ENCODE data around the gene RUNX1. TPM values are rescaled to one million over a fixed set of nuclear protein-coding genes. Genes with fewer than 3 reads are reported as not detected.

RUNX1 gene
- total RNA-seq, 2 donors from 2014 or later = 21.3 to 23.0 TPM

GRCh38 chr21:34983680-34984086 is 65.4 kb downstream of the RUNX1 start:
- intact Hi-C loops (cut with DNase I) = no loop called here
- H3K4me3 ChIP-seq = no peak overlapping the region
- H3K9ac ChIP-seq (ENCODE audit: low read depth in 2 of 2, low read length in 2 of 2) = no peak overlapping the region
- TF ChIP-seq CTCF (IDR thresholded peaks at IDR 0.05) = no peak
- no peaks in the 10 kb centered on the region for H3K27me3 ChIP-seq
- no peaks in the 10 kb centered on the region for H3K4me1 ChIP-seq
- no peak for DNase-seq
- H3K9me3 ChIP-seq = no peaks in the 10 kb centered on the region
- no peaks in the 10 kb centered on the region for H3K36me3 ChIP-seq
- H3K27ac ChIP-seq = no peak overlapping the region

- intact Hi-C loops (cut with DNase I) = no loop called here
- no peak overlapping the region for H3K4me3 ChIP-seq
- no peak for TF ChIP-seq CTCF (IDR thresholded peaks at IDR 0.05)
- H3K9ac ChIP-seq (ENCODE audit: low read depth in 2 of 2, low read length in 2 of 2) = no peak overlapping the region
- no peaks in the 10 kb centered on the region for H3K36me3 ChIP-seq
- no peak for DNase-seq
- no peak overlapping the region for H3K27ac ChIP-seq
- H3K9me3 ChIP-seq = no peaks in the 10 kb centered on the region
- H3K4me1 ChIP-seq = no peaks in the 10 kb centered on the region
- no peaks in the 10 kb centered on the region for H3K27me3 ChIP-seq
Measured at GRCh38 chr21:34981791-34982190, 67.3 kb downstream of the RUNX1 start.

GRCh38 chr21:34980423-34981115 is 68.5 kb downstream of the RUNX1 start:
- no peak overlapping the region for H3K4me3 ChIP-seq
- H3K27me3 ChIP-seq = no peaks in the 10 kb centered on the region
- H3K9me3 ChIP-seq = no peaks in the 10 kb centered on the region
- no peaks in the 10 kb centered on the region for H3K4me1 ChIP-seq
- no peaks in the 10 kb centered on the region for H3K36me3 ChIP-seq
- no peak overlapping the region for H3K27ac ChIP-seq
- no peak for DNase-seq
- no peak for TF ChIP-seq CTCF (IDR thresholded peaks at IDR 0.05)
- no peak overlapping the region for H3K9ac ChIP-seq (ENCODE audit: low read depth in 2 of 2, low read length in 2 of 2)
- intact Hi-C loops (cut with DNase I) = no loop called here

GRCh38 chr21:34979383-34979782 is 69.7 kb downstream of the RUNX1 start:
- DNase-seq = no peak
- Histone ChIP-seq H3K27me3 (no peaks in the 10 kb centered on the region), H3K27ac (no peak overlapping the region), H3K4me3 (no peak overlapping the region), H3K36me3 (no peaks in the 10 kb centered on the region), H3K4me1 (no peaks in the 10 kb centered on the region), H3K9me3 (no peaks in the 10 kb centered on the region), H3K9ac (ENCODE audit: low read depth in 2 of 2, low read length in 2 of 2) (no peak overlapping the region)
- no peak for TF ChIP-seq CTCF (IDR thresholded peaks at IDR 0.05)
- intact Hi-C loops (cut with DNase I) = no loop called here

- DNase-seq = no peak
- Histone ChIP-seq H3K4me1 (no peaks in the 10 kb centered on the region), H3K9me3 (no peaks in the 10 kb centered on the region), H3K27me3 (no peaks in the 10 kb centered on the region), H3K36me3 (no peaks in the 10 kb centered on the region), H3K9ac (ENCODE audit: low read depth in 2 of 2, low read length in 2 of 2) (no peak overlapping the region), H3K27ac (no peak overlapping the region), H3K4me3 (no peak overlapping the region)
- TF ChIP-seq CTCF (IDR thresholded peaks at IDR 0.05) = no peak
- intact Hi-C loops (cut with DNase I) = no loop called here
Measured at GRCh38 chr21:34977333-34977732, 71.8 kb downstream of the RUNX1 start.
